ENCODE results near the gene CDK5RAP1. TPM values are rescaled to one million over a fixed set of nuclear protein-coding genes. Genes with fewer than 3 reads are reported as not detected.
"Not testable (repeated sequence)": the region's sequence is repeated elsewhere in the genome, so short reads cannot be mapped to it uniquely, and the experiment has no call there.

Gene CDK5RAP1
- polyA plus RNA-seq, 2 of the 4 experiments (the other 2 are of a cell fraction), result 39.6 to 39.7 TPM

GRCh38 chr20:33433465-33434234 is 32.3 kb upstream of the CDK5RAP1 start:
- Histone ChIP-seq H3K4me2 (no peak overlapping the region), H3K4me3 (no peak overlapping the region), H3K9me3 (no peaks in the 10 kb centered on the region), H3K27ac (no peak overlapping the region), H3K4me1 (no peaks in the 10 kb centered on the region)
- ATAC-seq (no peak), DNase-seq (ENCODE audit: low read depth in 1 of 2, low spot score in 1 of 2) (no peak), FAIRE-seq (no peak)
- ChIA-PET POLR2A (interaction anchor here (0.6 to 1.4 kb wide), 2 partner anchors 10 kb away, joined by 3 to 4 read pairs; partner anchors contain the start of gene SNTA1), CTCF (no interaction called here)
- 83% methylated on average over 8 of the region's 8 CpGs for WGBS (ENCODE audit: missing lambda C conversion rate)
- no peak for TF ChIP-seq GATA3 (IDR thresholded peaks at IDR 0.05; ENCODE audit: borderline replicate concordance)

GRCh38 chr20:33431797-33432381 is 30.6 kb upstream of the CDK5RAP1 start:
- WGBS (ENCODE audit: missing lambda C conversion rate), result 87% methylated on average over 5 of the region's 5 CpGs
- Histone ChIP-seq H3K4me1 (no peaks in the 10 kb centered on the region), H3K4me2 (no peak overlapping the region), H3K27ac (no peak overlapping the region), H3K9me3 (no peaks in the 10 kb centered on the region), H3K4me3 (no peak overlapping the region)
- no peak for DNase-seq (ENCODE audit: low read depth in 1 of 2, low spot score in 1 of 2)
- FAIRE-seq, result no peak
- no peak for TF ChIP-seq CBX2 (IDR thresholded peaks at IDR 0.05; ENCODE audit: borderline replicate concordance, low read depth)
- no peak for TF ChIP-seq NPAS2 (CRISPR knock-in tag; IDR thresholded peaks at IDR 0.05; ENCODE audit: borderline replicate concordance)
- ChIA-PET POLR2A (interaction anchor here (1.4 kb wide), 1 partner anchor 12 kb away, joined by 4 read pairs; the partner anchor contains the start of gene SNTA1), CTCF (interaction anchor here (0.6 to 1.4 kb wide), 3 partner anchors 10 to 46 kb away, joined by 3 to 5 read pairs (median 3); no protein-coding TSS in a partner anchor)
- ATAC-seq, result no peak

GRCh38 chr20:33423875-33424274 is 22.6 kb upstream of the CDK5RAP1 start:
- H3K4me3 ChIP-seq; H3K4me1 ChIP-seq; DNase-seq (ENCODE audit: low read depth in 1 of 2, low spot score in 1 of 2); H3K4me2 ChIP-seq; H3K9me3 ChIP-seq; POLR2A ChIA-PET; ATAC-seq; FAIRE-seq; H3K27ac ChIP-seq: not testable (repeated sequence)
- 93% methylated on average over 11 of the region's 11 CpGs for WGBS (ENCODE audit: missing lambda C conversion rate)
- CTCF ChIA-PET, result interaction anchor here (0.7 kb wide), 1 partner anchor 645 kb away, joined by 3 read pairs; no protein-coding TSS in a partner anchor

- Histone ChIP-seq H3K4me2 (no peak overlapping the region), H3K4me3 (no peak overlapping the region), H3K27ac (peak overlapping the region in 1 of 2 experiments; percentile 50; a peak in 2 of 6 replicates), H3K4me1 (peaks cover 6% of the 10 kb centered on the region; the same call in 1 of the 3 replicates), H3K9me3 (no peaks in the 10 kb centered on the region)
- no peak for TF ChIP-seq CBX2 (IDR thresholded peaks at IDR 0.05; ENCODE audit: borderline replicate concordance, low read depth)
- no peak for TF ChIP-seq HMGXB4 (CRISPR knock-in tag; IDR thresholded peaks at IDR 0.05; ENCODE audit: borderline replicate concordance)
- TF ChIP-seq HEYL (CRISPR knock-in tag; IDR thresholded peaks at IDR 0.05), result no peak
- no peak for TF ChIP-seq NFE2L2 (conservative IDR thresholded peaks at IDR 0.05; ENCODE audit: low read length)
- no peak for TF ChIP-seq CTCF (IDR thresholded peaks at IDR 0.05)
- TF ChIP-seq TP53 (CRISPR knock-in tag; IDR thresholded peaks at IDR 0.05), result no peak
- TF ChIP-seq CEBPB (IDR thresholded peaks at IDR 0.05), result no peak
- no peak for TF ChIP-seq CBX8 (IDR thresholded peaks at IDR 0.05)
- no peak for TF ChIP-seq ZSCAN20 (CRISPR knock-in tag; IDR thresholded peaks at IDR 0.05)
- TF ChIP-seq FOSL2 (IDR thresholded peaks at IDR 0.05), result no peak
- no peak for TF ChIP-seq FOSL2 (CRISPR knock-in tag; IDR thresholded peaks at IDR 0.05)
- no peak for TF ChIP-seq BCL3 (IDR thresholded peaks at IDR 0.05)
- no peak for TF ChIP-seq EP300 (IDR thresholded peaks at IDR 0.05)
- no peak for TF ChIP-seq NPAS2 (CRISPR knock-in tag; IDR thresholded peaks at IDR 0.05; ENCODE audit: borderline replicate concordance)
- TF ChIP-seq SREBF2 (IDR thresholded peaks at IDR 0.05), result no peak
- TF ChIP-seq MAX (IDR thresholded peaks at IDR 0.05), result no peak
- ATAC-seq (peak in 1 of 2 experiments; percentile 69; a peak in 3 of 6 replicates), DNase-seq (ENCODE audit: low read depth in 1 of 2, low spot score in 1 of 2) (no peak), FAIRE-seq (no peak)
- WGBS (ENCODE audit: missing lambda C conversion rate), result 46% methylated on average over 6 of the region's 7 CpGs
- ChIA-PET POLR2A (no interaction called here), CTCF (interaction anchor here (0.7 kb wide), 1 partner anchor 645 kb away, joined by 3 read pairs; no protein-coding TSS in a partner anchor)
Observed at GRCh38 chr20:33423141-33423834, 22.0 kb upstream of the CDK5RAP1 start.
